Activated CD4-positive, alpha-beta T cell treated with anti-CD3 and anti-CD28 coated beads for 24 hours (primary cell): ENCODE measurements around the gene HELZ.

Experiments used
- DNase-seq, 2 donors: peaks; one replicate each; pipeline ENCODE4 v3.0.0-alpha.2; 2020; ENCODE audit warnings: low read depth in 2 of 2

HELZ gene

GRCh38 chr17:67080804-67081203, 164.2 kb downstream of the HELZ start:
- DNase-seq, result no peak

DNA sequence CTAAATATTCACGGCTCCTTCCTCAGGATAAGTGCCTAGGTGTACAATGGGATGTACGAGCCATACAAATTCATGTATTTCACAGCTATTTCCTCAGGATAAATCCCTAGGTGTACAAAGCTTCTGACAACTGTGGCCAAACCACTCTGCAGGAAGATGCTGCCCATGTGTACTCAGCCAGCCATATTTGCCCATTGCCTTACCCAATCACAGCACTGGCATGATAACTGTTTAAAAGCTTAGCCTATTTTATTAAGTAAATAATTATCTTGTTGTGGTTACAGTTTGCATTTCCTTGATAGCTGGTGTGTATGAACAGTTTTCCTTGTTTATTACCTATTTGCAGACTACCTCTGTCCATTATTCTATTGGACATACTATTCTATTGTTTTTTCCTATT, 165.5 kb downstream of the HELZ start:
- no peak for DNase-seq

DNA sequence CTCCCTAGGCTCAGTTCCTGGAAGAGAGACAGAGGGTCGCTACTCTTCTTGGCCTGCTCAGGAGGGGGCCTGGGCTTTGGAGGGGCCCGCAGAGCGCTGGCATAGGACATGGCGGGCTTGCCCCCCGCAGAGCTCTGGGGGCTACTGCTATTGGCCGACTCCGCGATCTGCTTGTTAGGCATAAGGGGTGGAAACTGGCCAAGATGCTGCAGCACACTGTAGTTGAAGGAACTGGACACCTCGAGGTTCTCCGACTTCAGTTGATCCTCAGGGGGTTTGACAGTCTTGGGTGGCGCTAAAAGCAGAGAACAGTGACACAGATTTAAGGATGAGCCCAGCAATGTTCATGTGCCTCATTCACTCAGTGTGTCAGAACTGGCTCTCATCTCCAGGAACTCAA, 166.7 kb downstream of the HELZ start:
- DNase-seq, result no peak

- no peak for DNase-seq
Observed at GRCh38 chr17:67076290-67076689, 168.7 kb downstream of the HELZ start.

DNA sequence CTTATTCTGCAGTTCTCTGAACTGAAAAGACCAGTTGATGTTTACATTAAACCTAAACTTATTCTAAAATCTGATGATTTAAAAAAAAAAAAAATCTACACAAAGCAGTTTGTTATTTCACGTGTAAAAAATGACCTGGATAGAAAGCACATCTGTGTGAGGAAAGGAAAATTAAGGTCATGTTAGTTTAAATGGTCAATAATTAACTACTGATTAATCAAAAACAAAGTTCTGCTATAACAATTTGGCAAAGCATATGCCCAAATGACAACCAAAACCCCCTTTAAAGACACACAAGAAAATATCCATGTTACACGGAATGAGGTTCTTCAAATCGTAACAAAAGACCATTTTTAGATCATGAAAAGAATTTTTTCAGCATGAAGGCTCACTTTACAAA, 170.2 kb downstream of the HELZ start:
- no peak for DNase-seq

DNA sequence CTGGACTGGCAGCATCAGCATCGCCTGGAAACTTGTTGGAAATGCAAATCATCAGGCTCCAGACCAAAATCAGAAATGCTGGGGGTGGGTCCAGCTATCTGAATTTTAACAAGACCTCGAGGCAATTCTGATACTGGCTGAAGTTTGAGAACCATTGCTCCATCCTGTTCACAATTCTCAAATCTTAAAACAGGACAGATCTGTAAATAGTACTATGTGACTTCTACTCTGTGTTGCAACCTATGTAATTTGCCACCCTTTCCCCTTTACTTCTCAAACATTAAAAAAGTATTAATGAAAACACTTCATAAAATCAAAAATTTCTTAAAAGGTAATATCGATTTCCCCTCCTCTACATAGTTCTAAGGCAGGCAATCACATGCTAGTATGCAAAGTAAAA, 172.1 kb downstream of the HELZ start:
- DNase-seq, result no peak

DNA sequence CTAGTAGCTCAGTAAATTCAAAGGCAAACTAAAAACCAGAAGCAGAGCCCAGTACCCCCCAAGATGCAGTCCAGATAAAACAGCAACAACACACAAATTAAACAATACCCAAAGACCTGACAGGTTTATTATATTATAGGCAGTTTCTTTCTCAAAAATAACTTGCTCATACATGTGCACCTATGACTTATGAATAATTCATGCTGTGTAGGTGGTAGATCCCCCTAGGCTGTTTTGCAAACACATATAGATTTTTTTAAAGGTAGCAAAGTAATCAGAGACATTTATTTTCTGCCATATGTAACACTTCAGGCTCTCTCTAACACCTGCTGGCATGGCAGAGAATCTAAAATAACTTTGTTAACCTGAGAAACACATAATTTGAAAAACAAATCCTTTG, 173.4 kb downstream of the HELZ start:
- DNase-seq, result no peak

DNA sequence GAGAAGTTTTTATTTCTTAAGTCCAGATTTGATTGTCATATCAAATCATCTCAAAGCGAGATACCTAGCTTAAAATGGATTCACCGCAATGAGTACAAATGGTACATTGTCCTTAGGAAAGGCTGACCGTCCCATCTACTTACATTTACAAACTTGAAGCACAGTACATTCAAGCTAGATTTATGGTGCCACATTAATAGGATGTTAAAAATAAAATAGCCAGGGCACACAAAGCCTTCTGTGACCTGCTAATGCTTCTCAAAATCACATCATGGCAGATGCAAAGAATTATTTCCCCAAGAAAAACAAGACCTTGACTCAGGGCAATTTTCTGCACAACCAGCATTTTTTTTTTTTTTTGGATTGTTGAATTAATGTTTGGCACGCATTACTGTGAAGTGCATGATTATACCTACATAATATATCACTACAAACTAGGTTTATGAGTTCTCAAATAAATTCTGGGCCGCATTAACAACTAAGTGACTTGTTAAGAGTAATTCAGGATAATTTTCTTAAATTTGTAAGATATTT, 175.3 kb downstream of the HELZ start:
- DNase-seq, result no peak

DNA sequence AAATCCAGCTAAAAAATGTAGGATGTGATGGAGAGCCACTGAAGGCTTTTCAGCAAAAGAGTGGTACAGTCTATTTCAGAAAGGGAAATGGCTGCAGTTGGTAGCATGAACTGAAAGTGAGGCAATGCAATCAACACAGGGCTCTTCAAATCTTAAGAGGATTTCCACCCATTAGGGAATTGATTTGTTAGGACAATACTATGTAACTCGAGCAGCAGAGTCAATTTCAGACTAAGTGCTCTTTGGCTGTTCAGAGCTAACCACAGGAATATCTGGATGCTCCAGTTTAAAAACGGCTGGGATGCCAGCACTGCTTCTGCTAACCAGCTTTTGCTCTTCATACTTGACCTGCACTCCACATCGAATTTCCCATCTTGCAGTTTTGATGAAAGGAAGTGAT, 176.0 kb downstream of the HELZ start:
- no peak for DNase-seq

DNA sequence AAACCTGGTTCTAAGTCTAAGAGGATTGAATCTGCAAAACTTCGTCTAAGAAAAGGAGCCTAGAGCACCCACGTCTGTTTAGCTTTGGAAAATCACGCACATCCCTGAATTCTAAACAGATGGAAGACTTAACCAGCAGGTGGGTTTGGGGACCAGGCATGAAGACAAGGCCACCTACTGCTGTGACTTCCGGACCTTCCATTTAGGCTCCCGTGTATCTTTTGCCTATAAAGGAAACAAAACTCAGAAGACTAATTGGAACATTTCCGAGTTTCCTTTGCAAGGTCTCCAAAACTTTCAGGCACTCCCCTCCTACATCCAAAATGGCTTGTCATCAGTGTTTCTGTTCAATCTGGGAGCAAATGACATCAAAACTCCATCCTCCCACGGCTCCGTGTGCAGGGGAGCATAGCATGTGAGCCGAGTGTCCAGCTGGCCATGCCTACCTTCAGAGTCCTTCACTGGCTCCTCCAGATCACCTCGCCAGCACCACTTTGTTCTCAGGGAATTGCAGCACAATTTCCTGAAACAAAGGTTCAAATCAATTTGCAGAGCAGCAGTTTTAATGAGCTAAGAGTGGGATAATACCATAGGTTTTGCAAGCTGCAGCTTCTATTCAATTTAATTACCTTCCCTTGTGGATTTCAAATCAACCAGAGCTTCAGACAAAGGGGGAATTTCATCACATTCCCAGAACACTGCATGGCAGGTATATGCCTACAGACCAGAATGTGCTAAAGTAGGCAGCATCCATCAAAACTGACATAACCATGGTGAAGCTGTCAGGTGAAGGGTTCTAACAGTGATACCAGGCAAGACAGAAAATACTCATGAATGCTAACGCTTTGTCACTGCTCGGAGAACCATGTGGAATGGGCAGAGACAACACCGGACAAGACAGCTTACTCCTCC, 177.2 kb downstream of the HELZ start:
- no peak for DNase-seq

DNA sequence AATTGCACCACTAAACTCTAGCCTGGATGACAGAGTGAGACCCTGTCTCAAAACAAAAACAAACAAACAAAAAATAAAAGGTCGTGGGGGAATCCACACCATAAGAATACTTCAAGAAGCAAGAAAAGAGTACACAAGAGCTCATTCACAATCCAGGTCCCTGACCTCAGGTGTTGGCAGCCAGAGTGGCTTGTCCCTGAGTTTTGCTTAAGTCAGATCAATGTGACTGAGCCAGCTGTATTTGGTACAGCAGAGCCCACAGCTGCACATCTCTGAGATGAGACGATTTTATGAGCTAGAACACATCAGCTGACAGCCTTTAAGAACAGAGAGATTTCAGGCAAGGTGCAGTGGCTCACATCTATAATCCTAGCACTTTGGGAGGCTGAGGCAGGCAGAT, 178.3 kb downstream of the HELZ start:
- DNase-seq, result no peak

- no peak for DNase-seq
Observed at GRCh38 chr17:67063141-67063540, 181.9 kb downstream of the HELZ start.

DNA sequence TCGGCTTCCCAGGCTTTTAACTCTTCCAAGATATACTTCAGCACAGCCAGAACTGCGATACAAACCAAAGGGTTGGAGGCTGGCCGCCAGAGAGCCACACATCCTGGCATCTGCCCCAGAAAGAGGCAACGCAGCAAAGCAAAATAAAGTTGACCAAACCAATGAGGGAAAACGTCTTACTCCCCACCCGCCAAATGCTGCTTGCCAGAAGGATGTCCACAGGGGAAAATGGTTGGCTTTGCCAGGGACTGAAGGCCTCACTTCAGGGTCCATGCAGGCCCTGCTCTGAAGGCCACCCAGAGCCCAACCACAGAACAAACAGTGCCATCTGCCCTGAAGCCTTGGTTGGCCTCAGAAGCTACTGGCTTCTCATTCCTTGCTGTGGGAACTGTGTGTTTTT, 185.6 kb downstream of the HELZ start:
- no peak for DNase-seq

GRCh38 chr17:67058036-67058435, 187.0 kb downstream of the HELZ start:
- no peak for DNase-seq

- DNase-seq, result no peak
Observed at GRCh38 chr17:67056746-67057490, 188.1 kb downstream of the HELZ start.

GRCh38 chr17:67055811-67056745, 188.9 kb downstream of the HELZ start:
- DNase-seq, result no peak

GRCh38 chr17:67055041-67055443, 190.0 kb downstream of the HELZ start:
- DNase-seq, result no peak

GRCh38 chr17:67054608-67055007, 190.4 kb downstream of the HELZ start:
- no peak for DNase-seq

DNA sequence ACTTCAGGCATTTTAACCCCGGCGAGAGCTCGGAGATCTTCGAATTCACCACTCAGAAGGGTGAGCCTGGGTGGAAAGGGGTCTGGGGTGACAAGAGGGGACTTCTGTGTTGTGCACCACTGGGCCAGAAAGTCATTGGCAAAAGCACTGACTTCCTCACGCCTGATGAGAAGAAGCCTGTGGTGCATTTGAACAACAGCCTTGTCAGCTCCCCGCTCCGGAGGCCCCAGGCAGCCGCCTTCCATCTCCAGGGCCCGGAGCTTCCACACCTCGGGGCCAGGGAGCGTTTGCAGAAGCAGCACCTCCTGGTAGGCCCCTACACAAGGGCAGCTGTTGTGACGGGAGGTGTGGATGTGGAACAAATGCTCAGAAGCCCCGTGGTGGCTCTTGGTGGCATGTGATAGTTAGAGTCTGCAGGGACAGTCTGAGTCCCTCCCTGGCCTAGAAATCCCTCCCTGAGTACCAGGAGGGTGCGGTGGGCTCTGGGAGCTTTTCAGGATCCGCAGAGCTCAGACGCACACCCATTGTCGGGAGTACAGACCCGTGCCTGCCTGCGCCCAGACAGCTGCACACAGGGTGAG, 190.9 kb downstream of the HELZ start:
- no peak for DNase-seq

GRCh38 chr17:67053438-67054000, 191.5 kb downstream of the HELZ start:
- no peak for DNase-seq
